ENCODE measurements around the gene SERPINB1. TPM values are rescaled to one million over a fixed set of nuclear protein-coding genes. Genes with fewer than 3 reads are reported as not detected.

The SERPINB1 gene
- total and polyA plus RNA-seq, 9 of the 15 experiments (the other 6 are each of a cell fraction or from before 2014, with no cell fraction given) = 33.9 to 108 (median 63.8) TPM

DNA sequence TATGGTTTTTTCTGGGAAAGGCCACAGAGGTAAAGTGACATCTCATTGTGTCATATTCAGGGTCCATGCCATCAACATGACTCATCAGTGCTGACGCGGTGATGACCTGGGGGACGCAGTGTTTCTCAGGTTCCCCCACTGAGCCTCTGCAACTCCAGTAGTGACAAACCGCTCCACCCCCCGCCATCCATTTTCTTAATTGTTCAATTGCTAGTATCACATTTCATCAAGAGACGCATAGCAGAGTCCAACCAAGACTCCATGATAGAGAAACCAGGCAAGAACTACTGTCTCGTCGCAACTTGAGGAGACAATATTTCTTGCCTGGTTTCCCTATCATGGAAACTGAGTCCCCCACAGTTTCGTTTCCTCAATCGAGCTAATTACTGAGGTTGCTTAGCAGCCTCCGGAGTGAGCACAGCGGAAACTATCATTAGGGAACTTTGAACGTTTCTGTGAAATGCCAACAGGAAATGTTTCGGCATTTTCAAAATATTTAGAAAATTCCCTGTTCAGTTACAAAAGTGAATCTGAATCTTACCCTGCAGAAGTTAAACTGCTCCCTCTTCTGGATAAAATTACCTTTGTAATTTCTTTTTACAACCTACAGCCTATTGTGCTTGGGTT lies 12.2 kb upstream of the SERPINB1 start (continued):
- TF ChIP-seq FOS (IDR thresholded peaks at IDR 0.05; ENCODE audit: extremely low read depth, insufficient read length) (peak; percentile 69), GATAD2B (IDR thresholded peaks at IDR 0.05; ENCODE audit: borderline replicate concordance) (no peak), MEIS2 (IDR thresholded peaks at IDR 0.05; ENCODE audit: partially characterized antibody) (peak; percentile 62), ZSCAN32 (CRISPR knock-in tag; IDR thresholded peaks at IDR 0.05) (no peak), HDAC1 (IDR thresholded peaks at IDR 0.05) (0 out of 4 replicates have a peak, but pooled peaks of 1 of the 2 experiments have one; percentile 30), ZBTB7A (IDR thresholded peaks at IDR 0.05; ENCODE audit: borderline replicate concordance, control insufficient read depth, low read depth, low read length) (peak; percentile 63), ZNF75A (CRISPR knock-in tag; IDR thresholded peaks at IDR 0.05) (peak; percentile 44; the same call in 1 of the 2 replicates), BRD9 (IDR thresholded peaks at IDR 0.05; ENCODE audit: low read depth, partially characterized antibody) (peak; percentile 89), L3MBTL2 (IDR thresholded peaks at IDR 0.05) (peak; percentile 44; the same call in 1 of the 2 replicates), GATAD2A (IDR thresholded peaks at IDR 0.05) (peak; percentile 66; the same call in 1 of the 2 replicates), PML (IDR thresholded peaks at IDR 0.05; ENCODE audit: low read length) (0 out of 2 replicates have a peak, but pooled peaks have one; percentile 23), HEY1 (CRISPR knock-in tag; IDR thresholded peaks at IDR 0.05; ENCODE audit: borderline replicate concordance) (no peak), ZNF311 (CRISPR knock-in tag; IDR thresholded peaks at IDR 0.05) (peak; percentile 39; the same call in 1 of the 2 replicates), POLR2B (IDR thresholded peaks at IDR 0.05; ENCODE audit: low read depth, partially characterized antibody) (peak; percentile 43), CREM (IDR thresholded peaks at IDR 0.05; ENCODE audit: low read depth) (peak; percentile 97), EP400 (IDR thresholded peaks at IDR 0.05) (no peak; the same call in 1 of the 2 replicates), TBP (optimal IDR thresholded peaks at IDR 0.05; ENCODE audit: low read depth, low read length) (peak; percentile 20), TEAD2 (tag; IDR thresholded peaks at IDR 0.05) (no peak)
- TF ChIP-seq, protein P1, sequence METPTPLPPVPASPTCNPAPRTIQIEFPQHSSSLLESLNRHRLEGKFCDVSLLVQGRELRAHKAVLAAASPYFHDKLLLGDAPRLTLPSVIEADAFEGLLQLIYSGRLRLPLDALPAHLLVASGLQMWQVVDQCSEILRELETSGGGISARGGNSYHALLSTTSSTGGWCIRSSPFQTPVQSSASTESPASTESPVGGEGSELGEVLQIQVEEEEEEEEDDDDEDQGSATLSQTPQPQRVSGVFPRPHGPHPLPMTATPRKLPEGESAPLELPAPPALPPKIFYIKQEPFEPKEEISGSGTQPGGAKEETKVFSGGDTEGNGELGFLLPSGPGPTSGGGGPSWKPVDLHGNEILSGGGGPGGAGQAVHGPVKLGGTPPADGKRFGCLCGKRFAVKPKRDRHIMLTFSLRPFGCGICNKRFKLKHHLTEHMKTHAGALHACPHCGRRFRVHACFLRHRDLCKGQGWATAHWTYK (CRISPR knock-in tag; IDR thresholded peaks at IDR 0.05) = peak; percentile 69
- TF ChIP-seq, protein P2, sequence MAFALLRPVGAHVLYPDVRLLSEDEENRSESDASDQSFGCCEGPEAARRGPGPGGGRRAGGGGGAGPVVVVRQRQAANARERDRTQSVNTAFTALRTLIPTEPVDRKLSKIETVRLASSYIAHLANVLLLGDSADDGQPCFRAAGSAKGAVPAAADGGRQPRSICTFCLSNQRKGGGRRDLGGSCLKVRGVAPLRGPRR (CRISPR knock-in tag; IDR thresholded peaks at IDR 0.05) = 0 out of 2 replicates have a peak, but pooled peaks have one; percentile 57
- TF ChIP-seq, protein P3, sequence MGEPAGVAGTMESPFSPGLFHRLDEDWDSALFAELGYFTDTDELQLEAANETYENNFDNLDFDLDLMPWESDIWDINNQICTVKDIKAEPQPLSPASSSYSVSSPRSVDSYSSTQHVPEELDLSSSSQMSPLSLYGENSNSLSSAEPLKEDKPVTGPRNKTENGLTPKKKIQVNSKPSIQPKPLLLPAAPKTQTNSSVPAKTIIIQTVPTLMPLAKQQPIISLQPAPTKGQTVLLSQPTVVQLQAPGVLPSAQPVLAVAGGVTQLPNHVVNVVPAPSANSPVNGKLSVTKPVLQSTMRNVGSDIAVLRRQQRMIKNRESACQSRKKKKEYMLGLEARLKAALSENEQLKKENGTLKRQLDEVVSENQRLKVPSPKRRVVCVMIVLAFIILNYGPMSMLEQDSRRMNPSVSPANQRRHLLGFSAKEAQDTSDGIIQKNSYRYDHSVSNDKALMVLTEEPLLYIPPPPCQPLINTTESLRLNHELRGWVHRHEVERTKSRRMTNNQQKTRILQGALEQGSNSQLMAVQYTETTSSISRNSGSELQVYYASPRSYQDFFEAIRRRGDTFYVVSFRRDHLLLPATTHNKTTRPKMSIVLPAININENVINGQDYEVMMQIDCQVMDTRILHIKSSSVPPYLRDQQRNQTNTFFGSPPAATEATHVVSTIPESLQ (CRISPR knock-in tag; IDR thresholded peaks at IDR 0.05) = no peak; the same call in 1 of the 2 replicates
- TF ChIP-seq, protein P4, sequence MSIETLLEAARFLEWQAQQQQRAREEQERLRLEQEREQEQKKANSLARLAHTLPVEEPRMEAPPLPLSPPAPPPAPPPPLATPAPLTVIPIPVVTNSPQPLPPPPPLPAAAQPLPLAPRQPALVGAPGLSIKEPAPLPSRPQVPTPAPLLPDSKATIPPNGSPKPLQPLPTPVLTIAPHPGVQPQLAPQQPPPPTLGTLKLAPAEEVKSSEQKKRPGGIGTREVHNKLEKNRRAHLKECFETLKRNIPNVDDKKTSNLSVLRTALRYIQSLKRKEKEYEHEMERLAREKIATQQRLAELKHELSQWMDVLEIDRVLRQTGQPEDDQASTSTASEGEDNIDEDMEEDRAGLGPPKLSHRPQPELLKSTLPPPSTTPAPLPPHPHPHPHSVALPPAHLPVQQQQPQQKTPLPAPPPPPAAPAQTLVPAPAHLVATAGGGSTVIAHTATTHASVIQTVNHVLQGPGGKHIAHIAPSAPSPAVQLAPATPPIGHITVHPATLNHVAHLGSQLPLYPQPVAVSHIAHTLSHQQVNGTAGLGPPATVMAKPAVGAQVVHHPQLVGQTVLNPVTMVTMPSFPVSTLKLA (conservative IDR thresholded peaks at IDR 0.05) = peak in 1 of 2 experiments; percentile 26; a peak in 1 of 4 replicates
- TF ChIP-seq, protein P5, sequence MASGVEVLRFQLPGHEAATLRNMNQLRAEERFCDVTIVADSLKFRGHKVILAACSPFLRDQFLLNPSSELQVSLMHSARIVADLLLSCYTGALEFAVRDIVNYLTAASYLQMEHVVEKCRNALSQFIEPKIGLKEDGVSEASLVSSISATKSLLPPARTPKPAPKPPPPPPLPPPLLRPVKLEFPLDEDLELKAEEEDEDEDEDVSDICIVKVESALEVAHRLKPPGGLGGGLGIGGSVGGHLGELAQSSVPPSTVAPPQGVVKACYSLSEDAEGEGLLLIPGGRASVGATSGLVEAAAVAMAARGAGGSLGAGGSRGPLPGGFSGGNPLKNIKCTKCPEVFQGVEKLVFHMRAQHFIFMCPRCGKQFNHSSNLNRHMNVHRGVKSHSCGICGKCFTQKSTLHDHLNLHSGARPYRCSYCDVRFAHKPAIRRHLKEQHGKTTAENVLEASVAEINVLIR (CRISPR knock-in tag; IDR thresholded peaks at IDR 0.05) = peak; percentile 57; the same call in 1 of the 2 replicates
